ENCODE data around the gene KCNF1. TPM values are rescaled to one million over a fixed set of nuclear protein-coding genes. Genes with fewer than 3 reads are reported as not detected.

The KCNF1 gene
- total and polyA plus RNA-seq, 4 donors: 0.09 TPM; not detected in 3

DNA sequence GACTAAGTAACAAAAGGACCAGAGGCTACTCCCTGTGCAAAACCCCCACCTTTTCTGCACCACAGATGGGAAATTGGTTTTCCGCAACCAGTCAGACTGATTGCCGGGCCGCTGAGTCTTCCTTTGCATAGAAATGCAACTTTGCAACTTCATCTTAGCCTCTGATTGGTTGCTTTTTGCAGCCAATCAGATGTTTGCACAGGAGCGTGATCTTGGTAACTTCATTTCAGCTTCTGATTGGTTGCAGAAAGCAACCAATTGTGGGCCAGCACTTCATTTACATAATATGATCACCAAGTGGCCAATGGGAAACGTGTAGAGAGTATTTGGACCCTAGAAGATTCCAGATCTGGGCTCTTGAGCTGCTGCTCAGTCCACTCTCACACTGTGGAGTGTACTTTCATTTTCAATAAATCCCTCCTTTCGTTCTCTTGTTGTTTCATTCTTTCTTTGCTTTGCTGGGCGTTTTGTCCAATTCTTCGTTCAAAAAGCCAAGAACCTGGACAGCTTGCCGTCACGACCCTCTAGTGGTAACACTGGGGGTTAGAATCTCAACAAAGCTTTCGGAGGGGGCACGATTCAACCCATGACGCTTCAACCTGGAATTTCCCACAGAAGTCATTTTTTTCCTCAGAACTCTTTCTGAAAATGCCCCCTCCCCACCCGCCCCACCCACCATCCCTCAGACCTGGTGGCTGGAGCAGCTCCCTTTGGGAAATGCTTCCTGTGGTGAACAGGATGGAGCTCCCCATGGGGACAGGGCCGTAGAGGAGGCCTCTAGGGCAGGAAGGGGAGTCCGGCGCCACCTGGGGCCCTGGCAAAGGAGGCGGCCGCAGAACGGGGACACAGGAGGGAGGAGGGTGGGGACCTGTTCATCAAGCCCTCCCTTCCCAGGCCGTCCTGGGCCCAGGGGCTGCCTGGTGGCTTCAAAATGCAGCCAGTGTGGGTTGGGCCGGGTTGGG, 31.8 kb upstream of the KCNF1 start:
- no peak overlapping the region for H3K9ac ChIP-seq (ENCODE audit: low read depth in 1 of 2, low read length in 2 of 2)
- H3K4me3 ChIP-seq (ENCODE audit: low read depth in 1 of 3, low read length in 3 of 3): no peak overlapping the region
- H3K4me1 ChIP-seq (ENCODE audit: control insufficient read depth in 4 of 4, insufficient read depth in 4 of 4, low read length in 3 of 4): peaks cover 0 to 11% (median 5%) of the 10 kb centered on the region in 4 donors
- no peak for DNase-seq (ENCODE audit: low spot score)
- H3K27me3 ChIP-seq (ENCODE audit: control insufficient read depth in 4 of 4, insufficient read depth in 4 of 4, low read length in 3 of 4): no peaks in the 10 kb centered on the region
- no peaks in the 10 kb centered on the region for H3K36me3 ChIP-seq (ENCODE audit: control insufficient read depth in 4 of 4, insufficient read depth in 3 of 4, low read depth in 1 of 4, low read length in 3 of 4)
- H3K9me3 ChIP-seq (ENCODE audit: control insufficient read depth in 4 of 4, low read length in 3 of 4): no peaks in the 10 kb centered on the region
- H3K27ac ChIP-seq (ENCODE audit: low read depth in 1 of 2, low read length in 2 of 2): no peak overlapping the region
- TF ChIP-seq NR2F2 (IDR thresholded peaks at IDR 0.05): no peak
- WGBS: 81% methylated on average over 22 of the region's 22 CpGs

DNA sequence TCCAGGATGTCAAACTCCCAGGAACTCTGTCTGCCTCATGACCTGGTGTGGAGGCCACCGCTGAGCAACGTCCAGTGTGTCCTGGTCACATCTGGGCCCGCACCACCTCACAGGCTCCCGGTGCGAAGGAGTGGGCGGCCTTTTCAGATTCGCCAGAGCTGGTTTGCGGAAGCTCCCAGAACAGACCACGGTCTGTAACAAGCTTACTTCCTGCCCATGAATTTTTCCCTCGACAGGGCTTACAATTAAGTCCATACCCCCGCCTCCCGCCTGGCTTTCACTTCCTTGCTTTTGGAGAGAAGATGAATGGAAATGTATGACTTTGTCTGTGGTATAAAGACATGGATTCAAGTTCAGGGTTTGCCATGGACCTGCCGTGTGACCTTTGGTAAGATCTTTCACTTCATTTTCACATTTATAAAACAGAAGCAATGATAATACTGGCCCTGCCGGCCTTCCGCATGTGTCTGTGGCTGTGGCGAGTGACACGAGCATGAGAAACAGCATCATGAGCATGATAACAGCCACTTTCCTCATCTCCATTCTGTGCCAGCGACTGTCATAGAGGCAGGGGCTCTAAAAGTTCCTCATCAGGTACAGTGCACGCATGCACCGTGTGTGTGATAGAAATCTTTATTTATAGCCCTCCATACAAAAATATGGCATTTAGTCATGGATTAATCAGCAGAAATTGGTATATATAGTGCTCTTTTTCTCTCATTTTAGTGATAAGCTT, 31.0 kb upstream of the KCNF1 start:
- WGBS: 92% methylated on average over 20 of the region's 20 CpGs

More for the DNA sequence above, 31.0 kb upstream of the KCNF1 start:
- DNase-seq (ENCODE audit: low spot score): no peak
- H3K27ac ChIP-seq (ENCODE audit: low read depth in 1 of 2, low read length in 2 of 2): no peak overlapping the region
- H3K9ac ChIP-seq (ENCODE audit: low read depth in 1 of 2, low read length in 2 of 2): no peak overlapping the region
- H3K4me1 ChIP-seq (ENCODE audit: control insufficient read depth in 4 of 4, insufficient read depth in 4 of 4, low read length in 3 of 4): peaks cover 0 to 11% (median 5%) of the 10 kb centered on the region in 4 donors
- no peaks in the 10 kb centered on the region for H3K9me3 ChIP-seq (ENCODE audit: control insufficient read depth in 4 of 4, low read length in 3 of 4)
- TF ChIP-seq TAF1 (conservative IDR thresholded peaks at IDR 0.05) (no peak), RAD21 (IDR thresholded peaks at IDR 0.05) (no peak), HNF4G (IDR thresholded peaks at IDR 0.05) (no peak), FOXA2 (IDR thresholded peaks at IDR 0.05) (no peak), JUND (IDR thresholded peaks at IDR 0.05) (no peak), SP1 (IDR thresholded peaks at IDR 0.05) (no peak), RXRA (IDR thresholded peaks at IDR 0.05) (no peak), FOXA1 (IDR thresholded peaks at IDR 0.05) (no peak), GABPA (IDR thresholded peaks at IDR 0.05 in 1 of 2, conservative IDR thresholded peaks at IDR 0.05 in 1 of 2) (no peak), EGR1 (IDR thresholded peaks at IDR 0.05; ENCODE audit: low read depth in 2 of 2) (no peak), NR2F2 (IDR thresholded peaks at IDR 0.05) (no peak), HNF4A (conservative IDR thresholded peaks at IDR 0.05) (no peak), YY1 (IDR thresholded peaks at IDR 0.05) (no peak)
- TF ChIP-seq, protein P1, sequence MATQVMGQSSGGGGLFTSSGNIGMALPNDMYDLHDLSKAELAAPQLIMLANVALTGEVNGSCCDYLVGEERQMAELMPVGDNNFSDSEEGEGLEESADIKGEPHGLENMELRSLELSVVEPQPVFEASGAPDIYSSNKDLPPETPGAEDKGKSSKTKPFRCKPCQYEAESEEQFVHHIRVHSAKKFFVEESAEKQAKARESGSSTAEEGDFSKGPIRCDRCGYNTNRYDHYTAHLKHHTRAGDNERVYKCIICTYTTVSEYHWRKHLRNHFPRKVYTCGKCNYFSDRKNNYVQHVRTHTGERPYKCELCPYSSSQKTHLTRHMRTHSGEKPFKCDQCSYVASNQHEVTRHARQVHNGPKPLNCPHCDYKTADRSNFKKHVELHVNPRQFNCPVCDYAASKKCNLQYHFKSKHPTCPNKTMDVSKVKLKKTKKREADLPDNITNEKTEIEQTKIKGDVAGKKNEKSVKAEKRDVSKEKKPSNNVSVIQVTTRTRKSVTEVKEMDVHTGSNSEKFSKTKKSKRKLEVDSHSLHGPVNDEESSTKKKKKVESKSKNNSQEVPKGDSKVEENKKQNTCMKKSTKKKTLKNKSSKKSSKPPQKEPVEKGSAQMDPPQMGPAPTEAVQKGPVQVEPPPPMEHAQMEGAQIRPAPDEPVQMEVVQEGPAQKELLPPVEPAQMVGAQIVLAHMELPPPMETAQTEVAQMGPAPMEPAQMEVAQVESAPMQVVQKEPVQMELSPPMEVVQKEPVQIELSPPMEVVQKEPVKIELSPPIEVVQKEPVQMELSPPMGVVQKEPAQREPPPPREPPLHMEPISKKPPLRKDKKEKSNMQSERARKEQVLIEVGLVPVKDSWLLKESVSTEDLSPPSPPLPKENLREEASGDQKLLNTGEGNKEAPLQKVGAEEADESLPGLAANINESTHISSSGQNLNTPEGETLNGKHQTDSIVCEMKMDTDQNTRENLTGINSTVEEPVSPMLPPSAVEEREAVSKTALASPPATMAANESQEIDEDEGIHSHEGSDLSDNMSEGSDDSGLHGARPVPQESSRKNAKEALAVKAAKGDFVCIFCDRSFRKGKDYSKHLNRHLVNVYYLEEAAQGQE (IDR thresholded peaks at IDR 0.05): no peak
- TF ChIP-seq, protein P2, sequence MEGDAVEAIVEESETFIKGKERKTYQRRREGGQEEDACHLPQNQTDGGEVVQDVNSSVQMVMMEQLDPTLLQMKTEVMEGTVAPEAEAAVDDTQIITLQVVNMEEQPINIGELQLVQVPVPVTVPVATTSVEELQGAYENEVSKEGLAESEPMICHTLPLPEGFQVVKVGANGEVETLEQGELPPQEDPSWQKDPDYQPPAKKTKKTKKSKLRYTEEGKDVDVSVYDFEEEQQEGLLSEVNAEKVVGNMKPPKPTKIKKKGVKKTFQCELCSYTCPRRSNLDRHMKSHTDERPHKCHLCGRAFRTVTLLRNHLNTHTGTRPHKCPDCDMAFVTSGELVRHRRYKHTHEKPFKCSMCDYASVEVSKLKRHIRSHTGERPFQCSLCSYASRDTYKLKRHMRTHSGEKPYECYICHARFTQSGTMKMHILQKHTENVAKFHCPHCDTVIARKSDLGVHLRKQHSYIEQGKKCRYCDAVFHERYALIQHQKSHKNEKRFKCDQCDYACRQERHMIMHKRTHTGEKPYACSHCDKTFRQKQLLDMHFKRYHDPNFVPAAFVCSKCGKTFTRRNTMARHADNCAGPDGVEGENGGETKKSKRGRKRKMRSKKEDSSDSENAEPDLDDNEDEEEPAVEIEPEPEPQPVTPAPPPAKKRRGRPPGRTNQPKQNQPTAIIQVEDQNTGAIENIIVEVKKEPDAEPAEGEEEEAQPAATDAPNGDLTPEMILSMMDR (IDR thresholded peaks at IDR 0.05; ENCODE audit: low read depth, low read length, missing input control): no peak
- TF ChIP-seq, protein P3, sequence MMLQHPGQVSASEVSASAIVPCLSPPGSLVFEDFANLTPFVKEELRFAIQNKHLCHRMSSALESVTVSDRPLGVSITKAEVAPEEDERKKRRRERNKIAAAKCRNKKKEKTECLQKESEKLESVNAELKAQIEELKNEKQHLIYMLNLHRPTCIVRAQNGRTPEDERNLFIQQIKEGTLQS (IDR thresholded peaks at IDR 0.05): no peak
- TF ChIP-seq, protein P4, sequence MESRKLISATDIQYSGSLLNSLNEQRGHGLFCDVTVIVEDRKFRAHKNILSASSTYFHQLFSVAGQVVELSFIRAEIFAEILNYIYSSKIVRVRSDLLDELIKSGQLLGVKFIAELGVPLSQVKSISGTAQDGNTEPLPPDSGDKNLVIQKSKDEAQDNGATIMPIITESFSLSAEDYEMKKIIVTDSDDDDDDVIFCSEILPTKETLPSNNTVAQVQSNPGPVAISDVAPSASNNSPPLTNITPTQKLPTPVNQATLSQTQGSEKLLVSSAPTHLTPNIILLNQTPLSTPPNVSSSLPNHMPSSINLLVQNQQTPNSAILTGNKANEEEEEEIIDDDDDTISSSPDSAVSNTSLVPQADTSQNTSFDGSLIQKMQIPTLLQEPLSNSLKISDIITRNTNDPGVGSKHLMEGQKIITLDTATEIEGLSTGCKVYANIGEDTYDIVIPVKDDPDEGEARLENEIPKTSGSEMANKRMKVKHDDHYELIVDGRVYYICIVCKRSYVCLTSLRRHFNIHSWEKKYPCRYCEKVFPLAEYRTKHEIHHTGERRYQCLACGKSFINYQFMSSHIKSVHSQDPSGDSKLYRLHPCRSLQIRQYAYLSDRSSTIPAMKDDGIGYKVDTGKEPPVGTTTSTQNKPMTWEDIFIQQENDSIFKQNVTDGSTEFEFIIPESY (IDR thresholded peaks at IDR 0.05): no peak
- TF ChIP-seq, protein P5, sequence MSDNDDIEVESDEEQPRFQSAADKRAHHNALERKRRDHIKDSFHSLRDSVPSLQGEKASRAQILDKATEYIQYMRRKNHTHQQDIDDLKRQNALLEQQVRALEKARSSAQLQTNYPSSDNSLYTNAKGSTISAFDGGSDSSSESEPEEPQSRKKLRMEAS (IDR thresholded peaks at IDR 0.05): no peak
- no peaks in the 10 kb centered on the region for H3K36me3 ChIP-seq (ENCODE audit: control insufficient read depth in 4 of 4, insufficient read depth in 3 of 4, low read depth in 1 of 4, low read length in 3 of 4)
- no peaks in the 10 kb centered on the region for H3K27me3 ChIP-seq (ENCODE audit: control insufficient read depth in 4 of 4, insufficient read depth in 4 of 4, low read length in 3 of 4)
- no peak overlapping the region for H3K4me3 ChIP-seq (ENCODE audit: low read depth in 1 of 3, low read length in 3 of 3)
